ENCODE data around the gene MLPH.

DNA sequence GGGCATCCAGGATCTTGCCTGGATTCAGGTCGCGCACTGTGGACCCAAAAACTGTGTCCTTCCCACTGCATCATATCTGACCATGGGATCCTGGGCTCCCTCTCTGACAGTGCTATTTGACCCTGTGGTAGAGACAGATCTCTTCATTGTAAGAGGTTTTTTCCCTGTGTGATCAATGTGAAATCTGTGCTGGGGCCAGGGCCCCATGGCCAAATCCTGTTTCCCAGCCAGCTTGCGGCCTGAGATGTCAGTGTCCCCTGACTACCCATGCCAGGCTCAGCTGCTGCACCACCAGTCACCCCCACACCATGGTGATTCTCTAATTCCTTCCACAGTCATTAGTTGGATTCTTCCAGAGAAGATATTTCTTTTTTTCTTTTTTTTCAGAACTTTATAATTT, 82.8 kb downstream of the MLPH start:
- no peak for TF ChIP-seq POLR2A (IDR thresholded peaks at IDR 0.05)
- TF ChIP-seq, protein P1, sequence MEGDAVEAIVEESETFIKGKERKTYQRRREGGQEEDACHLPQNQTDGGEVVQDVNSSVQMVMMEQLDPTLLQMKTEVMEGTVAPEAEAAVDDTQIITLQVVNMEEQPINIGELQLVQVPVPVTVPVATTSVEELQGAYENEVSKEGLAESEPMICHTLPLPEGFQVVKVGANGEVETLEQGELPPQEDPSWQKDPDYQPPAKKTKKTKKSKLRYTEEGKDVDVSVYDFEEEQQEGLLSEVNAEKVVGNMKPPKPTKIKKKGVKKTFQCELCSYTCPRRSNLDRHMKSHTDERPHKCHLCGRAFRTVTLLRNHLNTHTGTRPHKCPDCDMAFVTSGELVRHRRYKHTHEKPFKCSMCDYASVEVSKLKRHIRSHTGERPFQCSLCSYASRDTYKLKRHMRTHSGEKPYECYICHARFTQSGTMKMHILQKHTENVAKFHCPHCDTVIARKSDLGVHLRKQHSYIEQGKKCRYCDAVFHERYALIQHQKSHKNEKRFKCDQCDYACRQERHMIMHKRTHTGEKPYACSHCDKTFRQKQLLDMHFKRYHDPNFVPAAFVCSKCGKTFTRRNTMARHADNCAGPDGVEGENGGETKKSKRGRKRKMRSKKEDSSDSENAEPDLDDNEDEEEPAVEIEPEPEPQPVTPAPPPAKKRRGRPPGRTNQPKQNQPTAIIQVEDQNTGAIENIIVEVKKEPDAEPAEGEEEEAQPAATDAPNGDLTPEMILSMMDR (IDR thresholded peaks at IDR 0.05) = no peak
